Right ventricle myocardium inferior (tissue), 1 donor: ENCODE data around the gene GPC3. TPM values are rescaled to one million over a fixed set of nuclear protein-coding genes. Genes with fewer than 3 reads are reported as not detected.
"Not testable (repeated sequence)": the region's sequence is repeated elsewhere in the genome, so short reads cannot be mapped to it uniquely, and the experiment has no call there.

Experiments
- ATAC-seq: fragments of 200-7000 bp; cut with Tn5 transposase; one replicate; pipeline ENCODE4 v1.9.1; 2020; ENCODE audit warnings: mild to moderate bottlenecking, moderate library complexity
- DNase-seq: peaks from one replicate; pipeline ENCODE4 v3.0.0; 2021; ENCODE audit errors: missing footprints
- intact Hi-C: fragments of 100-400 bp; cut with DNase I; formaldehyde crosslinking; loops from one replicate; pipeline ENCODE4 v1.11.0; 2022
- total RNA-seq: library from RNA; stranded (reverse); fragmentation: NEBNext Ultra II Directional; extraction: Animal tissue kit (Norgen Biotek cat#: 25700); gene quantifications from one replicate; pipeline ENCODE4 v1.2.1, GENCODE V29; 2021
- donor health status: DM: no; HTN: yes; CAD: no; lungs with severe emphysema.

The GPC3 gene
- total RNA-seq, 1 donor from 2014 or later = 8.5 TPM

- intact Hi-C loops, DNase-seq: not testable (repeated sequence)
Measured at GRCh38 chrX:133762976-133763548, 222.3 kb downstream of the GPC3 start.

GRCh38 chrX:133754657-133755056, 230.7 kb downstream of the GPC3 start:
- intact Hi-C loops = no loop called here
- DNase-seq = no peak
- no peak for ATAC-seq

More at GRCh38 chrX:133762976-133763548, 222.3 kb downstream of the GPC3 start:
- not testable (repeated sequence) for ATAC-seq

- intact Hi-C loops = no loop called here
- DNase-seq (no peak), ATAC-seq (no peak)
Measured at GRCh38 chrX:133749951-133750350, 235.4 kb downstream of the GPC3 start.

GRCh38 chrX:133749370-133749769, 236.0 kb downstream of the GPC3 start:
- intact Hi-C loops = no loop called here
- no peak for DNase-seq

GRCh38 chrX:133747196-133747595, 238.2 kb downstream of the GPC3 start:
- ATAC-seq (no peak), DNase-seq (no peak)
- intact Hi-C loops = no loop called here

More at GRCh38 chrX:133749370-133749769, 236.0 kb downstream of the GPC3 start:
- no peak for ATAC-seq

GRCh38 chrX:133746593-133746992, 238.8 kb downstream of the GPC3 start:
- intact Hi-C loops = no loop called here
- DNase-seq (no peak), ATAC-seq (no peak)

- no peak for DNase-seq
- intact Hi-C loops = no loop called here
- no peak for ATAC-seq
Measured at GRCh38 chrX:133745349-133745748, 240.0 kb downstream of the GPC3 start.

GRCh38 chrX:133742602-133743305, 242.6 kb downstream of the GPC3 start:
- ATAC-seq (peak; percentile 62), DNase-seq (no peak)
- intact Hi-C loops = no loop called here

- intact Hi-C loops = no loop called here
- no peak for ATAC-seq
Measured at GRCh38 chrX:133741303-133741702, 244.1 kb downstream of the GPC3 start.

GRCh38 chrX:133726642-133727041, 258.8 kb downstream of the GPC3 start:
- no peak for ATAC-seq
- DNase-seq = no peak
- intact Hi-C loops = no loop called here

More at GRCh38 chrX:133741303-133741702, 244.1 kb downstream of the GPC3 start:
- no peak for DNase-seq

GRCh38 chrX:133726211-133726630, 259.2 kb downstream of the GPC3 start:
- ATAC-seq (no peak), DNase-seq (no peak)
- intact Hi-C loops = no loop called here

GRCh38 chrX:133723930-133724329, 261.5 kb downstream of the GPC3 start:
- DNase-seq (no peak), ATAC-seq (no peak)
- intact Hi-C loops = no loop called here

GRCh38 chrX:133722756-133723155, 262.6 kb downstream of the GPC3 start:
- intact Hi-C loops = no loop called here
- no peak for DNase-seq
- no peak for ATAC-seq

- DNase-seq, intact Hi-C loops, ATAC-seq: not testable (repeated sequence)
Measured at GRCh38 chrX:133720269-133720668, 265.1 kb downstream of the GPC3 start.

GRCh38 chrX:133715715-133716114, 269.7 kb downstream of the GPC3 start:
- ATAC-seq = no peak
- intact Hi-C loops = no loop called here
- DNase-seq = no peak

- intact Hi-C loops = no loop called here
- ATAC-seq (no peak), DNase-seq (no peak)
Measured at GRCh38 chrX:133709501-133709900, 275.9 kb downstream of the GPC3 start.

- no peak for DNase-seq
- no peak for ATAC-seq
- intact Hi-C loops = no loop called here
Measured at GRCh38 chrX:133706890-133707289, 278.5 kb downstream of the GPC3 start.

GRCh38 chrX:133702230-133702629, 283.2 kb downstream of the GPC3 start:
- intact Hi-C loops = no loop called here
- ATAC-seq (no peak), DNase-seq (no peak)

- DNase-seq = no peak
- no peak for ATAC-seq
- intact Hi-C loops = no loop called here
Measured at GRCh38 chrX:133699023-133699728, 286.2 kb downstream of the GPC3 start.

- DNase-seq = no peak
- no peak for ATAC-seq
- intact Hi-C loops = no loop called here
Measured at GRCh38 chrX:133698298-133698697, 287.1 kb downstream of the GPC3 start.
